GM18858 (cell line): ENCODE results near the gene TPSG1.
"Not testable (repeated sequence)": the region's sequence is repeated elsewhere in the genome, so short reads cannot be mapped to it uniquely, and the experiment has no call there.

Experiments used
- ATAC-seq: cut with Tn5 transposase; IDR thresholded peaks from one replicate; pipeline ENCODE4 v1.9.1; 2021; ENCODE audit not compliant: unreplicated experiment

Gene TPSG1

DNA sequence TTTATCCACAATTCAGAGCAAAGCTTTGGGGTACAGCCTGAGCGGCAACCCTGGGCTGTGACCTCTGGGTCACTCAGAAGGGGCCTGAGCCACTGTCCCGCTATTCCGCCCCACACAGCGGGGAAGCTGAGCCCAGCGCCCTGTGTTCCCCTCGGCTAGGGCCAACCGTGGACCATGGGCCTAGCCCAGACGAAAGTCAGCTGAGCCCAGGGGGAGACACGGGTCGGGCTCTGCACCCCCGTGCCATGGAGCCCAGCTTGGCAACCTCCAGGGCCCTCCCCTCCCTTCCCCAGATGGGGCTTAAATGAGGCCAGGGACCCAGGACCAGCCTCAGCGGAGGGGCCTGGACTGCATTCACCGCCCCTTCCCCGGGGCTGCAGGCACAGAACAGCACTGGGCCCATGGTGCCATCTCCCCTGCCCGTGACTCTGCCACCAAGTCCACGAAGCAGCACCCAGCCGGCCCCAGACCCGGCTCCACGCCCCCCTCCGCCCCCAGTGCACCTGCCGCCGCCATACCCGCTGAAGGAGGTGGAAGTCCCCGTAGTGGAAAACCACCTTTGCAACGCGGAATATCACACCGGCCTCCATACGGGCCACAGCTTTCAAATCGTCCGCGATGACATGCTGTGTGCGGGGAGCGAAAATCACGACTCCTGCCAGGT lies 32.6 kb upstream of the TPSG1 start:
- no peak for ATAC-seq

GRCh38 chr16:1256874-1257322 lies 31.8 kb upstream of the TPSG1 start:
- ATAC-seq = no peak

- ATAC-seq = not testable (repeated sequence)
These were observed 31.3 kb upstream of the TPSG1 start for GRCh38 chr16:1256296-1256873.

DNA sequence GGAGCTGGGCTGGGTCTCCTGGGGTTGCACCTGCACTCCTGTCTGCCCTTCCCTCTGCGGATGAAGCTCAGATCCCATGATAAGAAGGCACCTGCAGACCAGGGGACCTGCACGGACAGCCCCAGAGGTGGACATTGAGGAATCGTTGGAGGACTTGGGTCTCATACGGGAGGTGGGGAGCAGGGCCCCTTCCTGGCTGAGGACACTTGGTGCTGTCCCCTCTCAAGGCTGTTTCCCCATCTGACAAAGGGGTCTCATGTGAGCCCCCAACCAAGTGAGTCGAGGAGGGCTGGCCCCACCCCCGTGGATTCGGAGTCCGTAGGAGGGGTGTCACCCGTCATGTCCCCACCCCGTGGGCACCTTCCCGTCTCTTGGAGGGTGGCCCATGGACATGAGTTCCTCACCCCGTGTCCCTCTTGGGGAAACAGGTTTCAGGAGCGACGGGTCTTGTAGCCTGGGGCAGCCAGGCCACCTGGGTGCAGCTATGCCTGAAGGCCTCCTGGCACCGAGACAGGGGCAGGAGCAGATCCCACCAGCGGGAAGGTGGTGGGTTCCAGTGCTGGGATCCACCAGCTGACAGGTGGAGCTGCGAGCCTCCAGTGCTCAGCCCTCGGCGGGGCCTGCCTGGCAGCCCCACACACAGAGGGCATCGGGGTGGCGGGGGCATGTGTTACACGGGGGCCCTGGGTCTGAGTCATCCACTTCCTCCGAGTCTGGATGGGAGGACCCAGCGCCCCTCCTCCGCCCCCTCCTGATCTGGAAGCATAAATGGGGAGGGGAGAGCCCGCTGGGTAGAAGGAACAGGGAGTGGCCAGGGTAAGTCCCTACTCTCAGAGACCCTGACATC lies 30.4 kb upstream of the TPSG1 start, which contains the start of gene TPSD1:
TPSD1 (plus strand) TSS at position 794 of the 847 bp plus-strand sequence. CDS start 212 bp downstream, outside the sequence.
- ATAC-seq = not testable (repeated sequence)

GRCh38 chr16:1254821-1255220 lies 29.8 kb upstream of the TPSG1 start:
- not testable (repeated sequence) for ATAC-seq

DNA sequence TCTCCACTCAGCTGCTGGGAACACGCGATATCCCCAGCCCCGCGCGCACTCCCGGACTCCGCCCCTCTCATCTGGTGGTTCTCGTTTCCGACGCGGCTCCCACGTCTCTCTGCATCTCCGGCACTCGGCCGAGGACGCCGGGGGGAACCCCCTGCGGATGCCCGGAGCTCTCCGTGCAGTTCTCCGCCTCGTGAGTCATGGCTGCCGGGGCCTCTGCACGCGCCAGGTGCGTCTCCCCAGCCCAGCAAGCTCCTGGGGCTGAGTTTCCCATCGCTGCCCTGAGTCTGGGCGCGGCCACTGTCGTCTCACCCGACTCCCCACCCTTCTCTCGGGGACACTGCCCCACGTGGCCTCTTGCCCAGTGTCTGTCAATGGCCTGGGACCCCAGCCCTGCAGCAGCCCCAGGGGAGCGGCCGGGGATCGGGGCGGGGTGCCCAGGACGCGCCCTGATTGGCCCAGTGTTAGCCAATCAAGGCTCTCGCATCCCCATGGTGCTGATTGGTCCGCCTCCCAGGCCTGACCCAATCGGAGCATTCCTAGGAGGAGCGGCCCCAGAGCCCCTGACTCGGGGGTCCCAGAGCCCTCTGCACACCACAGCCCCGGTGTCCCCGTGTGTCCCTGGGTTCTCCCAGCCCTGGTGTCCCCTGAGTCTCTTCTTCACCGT lies 28.8 kb upstream of the TPSG1 start:
- ATAC-seq = not testable (repeated sequence)

GRCh38 chr16:1249031-1249755 lies 24.1 kb upstream of the TPSG1 start:
- not testable (repeated sequence) for ATAC-seq

GRCh38 chr16:1247903-1248537 lies 23.0 kb upstream of the TPSG1 start:
- not testable (repeated sequence) for ATAC-seq

DNA sequence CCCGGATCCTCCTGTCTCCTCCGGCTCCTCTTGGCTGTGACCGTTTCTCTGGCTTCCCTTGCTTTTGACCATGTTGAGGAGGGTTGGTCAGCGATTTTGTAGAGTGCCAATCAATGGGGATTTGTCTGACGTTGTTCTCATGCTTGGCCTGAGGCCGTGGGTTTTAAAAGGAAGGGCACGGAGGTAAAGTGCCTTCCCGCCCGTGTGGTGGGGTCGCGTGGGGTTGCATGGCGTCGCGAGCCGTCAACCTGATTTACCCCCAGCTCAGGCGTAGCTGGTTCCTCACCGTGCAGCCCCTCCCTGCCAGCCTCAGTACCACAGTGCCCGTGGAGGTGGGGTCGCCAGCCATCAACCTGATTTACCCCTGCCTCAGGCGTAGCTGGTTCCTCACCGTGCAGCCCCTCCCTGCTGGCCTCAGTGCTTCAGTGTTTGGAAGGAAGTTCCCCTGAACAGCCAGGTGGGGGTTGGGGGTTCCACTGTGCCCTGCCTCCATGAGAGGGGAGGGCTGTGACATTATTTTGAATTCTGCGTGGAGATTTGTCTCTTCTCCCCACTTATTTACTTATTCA lies 20.5 kb upstream of the TPSG1 start:
- ATAC-seq = no peak

GRCh38 chr16:1244881-1245280 lies 19.8 kb upstream of the TPSG1 start:
- no peak for ATAC-seq

GRCh38 chr16:1243907-1244850 lies 19.1 kb upstream of the TPSG1 start:
- ATAC-seq = not testable (repeated sequence)

- ATAC-seq = not testable (repeated sequence)
These were observed 18.3 kb upstream of the TPSG1 start for GRCh38 chr16:1243363-1243762.

GRCh38 chr16:1241081-1241480 lies 16.0 kb upstream of the TPSG1 start:
- not testable (repeated sequence) for ATAC-seq

DNA sequence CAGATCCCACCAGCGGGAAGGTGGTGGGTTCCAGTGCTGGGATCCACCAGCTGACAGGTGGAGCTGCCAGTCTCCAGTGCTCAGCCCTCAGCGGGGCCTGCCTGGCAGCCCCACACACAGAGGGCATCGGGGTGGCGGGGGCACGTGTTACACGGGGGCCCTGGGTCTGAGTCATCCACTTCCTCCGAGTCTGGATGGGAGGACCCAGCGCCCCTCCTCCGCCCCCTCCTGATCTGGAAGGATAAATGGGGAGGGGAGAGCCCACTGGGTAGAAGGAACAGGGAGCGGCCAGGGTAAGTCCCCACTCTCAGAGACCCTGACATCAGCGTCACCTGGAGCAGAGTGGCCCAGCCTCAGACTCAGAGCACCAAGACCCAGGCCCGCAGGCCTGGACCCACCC lies 15.4 kb upstream of the TPSG1 start, which contains the start of gene TPSAB1:
TPSAB1 (plus strand) TSS at position 270 of the 400 bp plus-strand sequence. CDS start 234 bp downstream, outside the sequence.
- ATAC-seq = not testable (repeated sequence)

DNA sequence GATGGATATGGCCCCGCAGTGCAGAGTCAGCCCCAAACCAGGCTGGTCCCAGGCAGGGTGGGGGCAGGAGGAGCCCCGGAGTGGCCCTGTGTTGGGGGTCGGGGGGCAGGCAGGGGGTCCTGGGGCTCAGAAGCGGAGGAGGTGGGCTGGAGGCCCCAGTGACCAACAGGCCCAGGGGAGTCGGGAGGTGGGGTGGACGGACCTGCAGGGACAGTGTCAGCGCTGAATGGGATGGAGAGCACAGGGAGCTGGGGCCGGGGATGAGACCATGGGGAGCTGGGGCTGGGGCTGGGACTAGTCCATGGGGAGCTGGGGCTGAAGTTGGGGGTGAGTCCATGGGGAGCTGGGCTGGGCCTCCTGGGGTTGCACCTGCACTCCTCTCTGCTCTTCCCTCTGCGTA lies 14.5 kb upstream of the TPSG1 start:
- ATAC-seq = not testable (repeated sequence)

- ATAC-seq = not testable (repeated sequence)
These were observed 13.8 kb upstream of the TPSG1 start for GRCh38 chr16:1238909-1239308.

DNA sequence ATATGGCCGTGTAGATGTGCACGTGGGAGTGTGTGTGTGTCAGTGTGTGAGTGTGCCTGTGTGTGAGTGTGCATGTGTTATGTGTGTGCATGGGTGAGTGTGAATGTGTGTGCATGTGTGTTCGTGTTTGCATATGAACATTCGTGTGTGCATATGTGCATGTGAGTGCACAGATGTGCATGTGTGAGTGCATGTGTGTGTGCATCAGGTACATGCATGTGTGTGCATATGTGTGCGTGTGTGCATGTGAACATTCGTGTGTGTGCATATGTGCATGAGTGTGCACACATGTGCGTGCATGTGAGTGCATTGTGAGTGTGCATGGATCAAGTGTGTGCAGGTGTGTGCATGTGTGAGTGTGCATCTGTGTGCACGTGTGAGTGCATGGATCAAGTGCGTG lies 12.9 kb upstream of the TPSG1 start:
- no peak for ATAC-seq

DNA sequence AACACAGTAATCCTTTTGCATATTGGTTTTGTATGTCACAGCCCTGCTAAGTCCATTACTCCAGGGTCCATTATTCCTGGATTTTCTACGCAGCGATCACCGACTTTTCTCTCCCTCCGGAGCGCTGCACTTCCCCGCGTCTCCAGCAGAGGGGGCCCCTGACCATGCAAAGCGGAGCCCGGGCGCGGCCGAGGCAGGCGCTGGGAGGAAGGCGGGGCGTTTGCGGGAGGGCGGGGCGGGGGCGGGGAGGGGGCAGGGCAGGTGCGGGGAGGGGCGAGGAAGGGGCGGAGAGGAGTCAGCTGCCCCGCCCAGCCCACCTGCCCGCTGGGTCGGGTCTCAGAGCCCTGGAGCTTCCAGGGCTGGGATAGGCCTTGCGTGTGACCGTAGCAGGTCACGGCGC lies 11.6 kb upstream of the TPSG1 start:
- not testable (repeated sequence) for ATAC-seq
